ENCODE results near the gene PPL. TPM values are rescaled to one million over a fixed set of nuclear protein-coding genes. Genes with fewer than 3 reads are reported as not detected.

PPL gene
- polyA plus RNA-seq, 3 donors = 0.02 TPM; not detected in 2

DNA sequence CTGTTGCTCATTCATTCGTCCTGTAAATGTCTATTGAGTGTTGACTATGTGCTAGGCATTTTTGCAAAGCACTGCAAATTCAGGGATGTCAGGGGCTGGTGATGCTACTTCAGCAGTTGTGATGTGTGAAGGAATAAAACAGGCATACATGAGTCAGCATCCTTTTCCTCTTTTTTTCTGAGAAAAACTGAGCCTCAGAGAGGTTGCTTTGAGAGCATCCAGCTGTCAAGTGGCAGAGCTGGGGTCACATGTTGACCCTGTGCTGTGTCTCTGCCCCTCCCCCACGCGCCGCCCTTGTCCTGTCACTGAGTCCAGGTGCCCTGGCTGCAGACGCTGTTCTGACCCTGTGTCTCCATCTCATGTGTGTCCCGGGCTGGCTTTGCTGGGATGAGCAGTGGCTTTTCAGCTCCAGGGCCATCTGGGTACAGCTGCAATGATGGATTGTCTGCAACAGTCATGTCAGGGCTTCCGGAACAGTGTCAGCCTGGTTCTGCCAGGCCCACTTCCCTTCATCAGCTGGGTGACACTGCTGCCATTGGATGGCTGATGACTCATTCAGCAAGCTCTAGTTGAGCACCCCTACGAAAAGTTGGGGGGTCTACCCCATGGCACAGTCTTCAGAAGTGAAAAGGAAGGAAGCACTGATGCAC is 36.1 kb upstream of the PPL start:
- no peak overlapping the region for H3K9ac ChIP-seq (ENCODE audit: insufficient read depth, low read length, poor library complexity, severe bottlenecking)
- no peaks in the 10 kb centered on the region for H3K27me3 ChIP-seq (ENCODE audit: control insufficient read depth in 2 of 2, insufficient read depth in 2 of 2, low read length in 2 of 2)
- H3K4me1 ChIP-seq (ENCODE audit: control insufficient read depth in 1 of 2, insufficient read depth in 2 of 2, low read length in 2 of 2) = peaks cover 9% of the 10 kb centered on the region in 2 donors
- Mint-ChIP-seq H3K4me3 (no peak overlapping the region), H3K4me1 (peaks cover 12% of the 10 kb centered on the region), H3K36me3 (no peaks in the 10 kb centered on the region), H3K9me3 (no peaks in the 10 kb centered on the region), H3K27me3 (ENCODE audit: low read depth in 3 of 3) (peaks cover 7 to 21% (median 10%) of the 10 kb centered on the region in 3 donors), H3K27ac (no peak overlapping the region)
- no peak overlapping the region for H3K27ac ChIP-seq (ENCODE audit: low read depth in 1 of 2, low read length in 2 of 2)
- DNase-seq = no peak
- H3K36me3 ChIP-seq (replicated peaks in 1 of 2; ENCODE audit: control insufficient read depth in 1 of 2, insufficient read depth in 2 of 2, low read length in 2 of 2) = no peaks in the 10 kb centered on the region
- no peaks in the 10 kb centered on the region for H3K9me3 ChIP-seq (replicated peaks in 1 of 2; ENCODE audit: control insufficient read depth in 1 of 2, insufficient read depth in 1 of 2, low read length in 2 of 2)
- no peak overlapping the region for H3K4me3 ChIP-seq (replicated peaks in 1 of 3; ENCODE audit: low read depth in 2 of 3, low read length in 3 of 3)
- no peak overlapping the region for H2AFZ ChIP-seq (ENCODE audit: insufficient read depth, low read depth, low read length, poor library complexity, severe bottlenecking)
- intact Hi-C loops (cut with micrococcal nuclease) = no loop called here
- H4K20me1 ChIP-seq (ENCODE audit: insufficient read depth, low read length) = no peaks in the 10 kb centered on the region
- H3K4me2 ChIP-seq (replicated peaks; ENCODE audit: extremely low read depth, low read length, poor library complexity, severe bottlenecking) = no peak overlapping the region
- no peak for TF ChIP-seq CTCF (IDR thresholded peaks at IDR 0.05)
- H3K79me2 ChIP-seq (ENCODE audit: insufficient read depth, low read length) = no peaks in the 10 kb centered on the region
- WGBS (ENCODE audit: insufficient coverage) = 64% methylated on average over 6 of the region's 8 CpGs

DNA sequence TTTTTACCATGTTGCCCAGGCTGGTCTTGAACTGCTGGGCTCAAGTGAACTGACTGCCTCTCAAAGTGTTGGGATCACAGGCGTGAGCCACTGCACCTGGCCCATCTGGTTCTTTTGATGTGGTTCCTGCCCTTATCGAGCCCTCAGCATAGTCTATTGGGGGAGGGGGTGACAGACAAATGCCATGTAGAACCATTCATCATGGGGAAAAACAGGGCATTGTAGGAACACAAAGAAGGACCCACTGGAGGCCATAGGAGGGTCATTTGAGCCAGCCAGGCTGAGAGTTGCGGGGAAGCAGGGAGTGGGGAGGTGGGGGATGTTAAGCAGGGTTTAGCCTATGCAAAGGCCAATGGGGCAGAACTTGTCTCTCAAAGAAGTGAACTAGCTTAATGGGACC is 33.1 kb upstream of the PPL start:
- no peak for TF ChIP-seq CTCF (IDR thresholded peaks at IDR 0.05)
- Mint-ChIP-seq H3K4me1 (peaks cover 4% of the 10 kb centered on the region), H3K27ac (no peak overlapping the region), H3K27me3 (ENCODE audit: low read depth in 3 of 3) (peaks cover 10 to 21% (median 11%) of the 10 kb centered on the region in 3 donors), H3K36me3 (no peaks in the 10 kb centered on the region), H3K4me3 (no peak overlapping the region), H3K9me3 (no peaks in the 10 kb centered on the region)
- H3K27ac ChIP-seq (ENCODE audit: low read depth in 1 of 2, low read length in 2 of 2) = no peak overlapping the region
- WGBS (ENCODE audit: insufficient coverage) = 100% methylated on average over 1 of the region's 3 CpGs
- intact Hi-C loops (cut with micrococcal nuclease) = no loop called here
- no peaks in the 10 kb centered on the region for H3K9me3 ChIP-seq (replicated peaks in 1 of 2; ENCODE audit: control insufficient read depth in 1 of 2, insufficient read depth in 1 of 2, low read length in 2 of 2)
- H3K4me3 ChIP-seq (replicated peaks in 1 of 3; ENCODE audit: low read depth in 2 of 3, low read length in 3 of 3) = no peak overlapping the region
- no peak overlapping the region for H2AFZ ChIP-seq (ENCODE audit: insufficient read depth, low read depth, low read length, poor library complexity, severe bottlenecking)
- DNase-seq = no peak
- no peaks in the 10 kb centered on the region for H3K4me1 ChIP-seq (ENCODE audit: control insufficient read depth in 1 of 2, insufficient read depth in 2 of 2, low read length in 2 of 2)
- no peak overlapping the region for H3K9ac ChIP-seq (ENCODE audit: insufficient read depth, low read length, poor library complexity, severe bottlenecking)
- H3K27me3 ChIP-seq (ENCODE audit: control insufficient read depth in 2 of 2, insufficient read depth in 2 of 2, low read length in 2 of 2) = no peaks in the 10 kb centered on the region
- no peaks in the 10 kb centered on the region for H3K36me3 ChIP-seq (replicated peaks in 1 of 2; ENCODE audit: control insufficient read depth in 1 of 2, insufficient read depth in 2 of 2, low read length in 2 of 2)
- H4K20me1 ChIP-seq (ENCODE audit: insufficient read depth, low read length) = no peaks in the 10 kb centered on the region
- no peak overlapping the region for H3K4me2 ChIP-seq (replicated peaks; ENCODE audit: extremely low read depth, low read length, poor library complexity, severe bottlenecking)
- no peaks in the 10 kb centered on the region for H3K79me2 ChIP-seq (ENCODE audit: insufficient read depth, low read length)
